Measurements from ENCODE around the gene DNTTIP2.

- TF ChIP-seq CTCF (IDR thresholded peaks at IDR 0.05) (no peak), POLR2AphosphoS5 (IDR thresholded peaks at IDR 0.05) (no peak), POLR2A (IDR thresholded peaks at IDR 0.05) (no peak), EP300 (IDR thresholded peaks at IDR 0.05) (no peak)
These were observed 46.2 kb upstream of the DNTTIP2 start for GRCh38 chr1:93925206-93925605.

Measured in suprapubic skin (tissue), 4 donors.